ENCODE measurements around the gene TRIM5. TPM values are rescaled to one million over a fixed set of nuclear protein-coding genes. Genes with fewer than 3 reads are reported as not detected.

TRIM5 gene
- polyA plus RNA-seq, 1 donor (not counting 4 experiments of a cell fraction or from before 2014, with no cell fraction given): 34.6 TPM

DNA sequence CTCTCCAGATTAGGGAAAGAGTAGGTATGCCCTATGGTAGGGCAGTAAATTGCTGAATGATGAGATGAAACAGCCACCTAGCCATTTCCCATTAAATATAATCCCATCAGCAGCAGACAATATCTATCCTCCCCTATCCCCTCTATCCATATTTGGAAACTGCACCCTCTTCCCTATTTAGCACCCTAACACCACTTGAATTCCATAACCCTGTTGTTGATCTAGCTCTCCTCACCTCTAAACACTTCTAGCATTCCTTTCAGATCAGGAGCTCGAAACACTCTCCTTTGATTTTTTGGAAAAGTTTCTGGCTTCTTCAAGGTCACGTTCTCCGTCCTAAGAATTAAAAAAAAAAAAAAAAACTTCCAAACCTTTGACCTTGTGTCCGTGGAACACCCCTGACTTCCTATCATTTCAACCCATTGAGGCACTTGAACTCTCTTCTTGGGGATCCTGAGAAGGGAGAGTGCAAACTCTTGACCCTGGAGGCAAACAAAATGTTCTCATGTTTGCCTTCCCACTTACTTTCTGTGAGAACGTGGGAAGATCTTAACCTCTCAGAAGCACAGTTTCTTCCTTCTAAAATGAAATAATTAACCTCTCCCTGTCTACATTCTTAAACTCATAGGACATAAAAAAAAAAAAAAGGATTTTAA is 19.0 kb downstream of the TRIM5 start:
- Histone ChIP-seq H4K20me1 (ENCODE audit: control insufficient read depth, extremely low read depth, insufficient read depth, low read length) (no peaks in the 10 kb centered on the region), H3K79me2 (ENCODE audit: control insufficient read depth, insufficient read depth, low read length) (no peaks in the 10 kb centered on the region), H3K4me1 (ENCODE audit: control insufficient read depth, extremely low read depth, insufficient read depth, low read length) (no peaks in the 10 kb centered on the region), H3K9ac (ENCODE audit: control insufficient read depth, extremely low read depth, insufficient read depth, low read length) (no peak overlapping the region), H3K36me3 (ENCODE audit: control insufficient read depth in 2 of 2, extremely low read depth in 1 of 2, insufficient read depth in 2 of 2, low read length in 2 of 2) (peaks cover 6 to 10% of the 10 kb centered on the region in 2 experiments), H3K27me3 (ENCODE audit: control insufficient read depth, extremely low read depth, insufficient read depth, low read length) (no peaks in the 10 kb centered on the region), H3K9me1 (ENCODE audit: control insufficient read depth, extremely low read depth, insufficient read depth, low read length) (no peaks in the 10 kb centered on the region), H2AFZ (ENCODE audit: control insufficient read depth, low read length) (no peak overlapping the region), H3K27ac (ENCODE audit: control insufficient read depth, insufficient read depth, low read length) (no peak overlapping the region), H3K4me2 (ENCODE audit: control insufficient read depth, extremely low read depth, insufficient read depth, low read depth, low read length) (no peak overlapping the region), H3K4me3 (ENCODE audit: control insufficient read depth in 2 of 3, extremely low read depth in 1 of 3, insufficient read depth in 2 of 3, low read depth in 1 of 3, low read length in 3 of 3) (no peak overlapping the region), H3K9me3 (ENCODE audit: control insufficient read depth, low read depth, low read length) (no peaks in the 10 kb centered on the region)
- no peak for DNase-seq (ENCODE audit: low read depth, low spot score)
- FAIRE-seq: no peak
- dilution Hi-C loops (cut with MboI; ENCODE audit: extremely low pct_ligation_motif_present, low sequenced_read_pairs): no loop called here
- TF ChIP-seq EZH2 (IDR thresholded peaks at IDR 0.05; ENCODE audit: low read length): no peak
- TF ChIP-seq CTCF (optimal IDR thresholded peaks at IDR 0.05 in 1 of 3, IDR thresholded peaks at IDR 0.05 in 1 of 3, conservative IDR thresholded peaks at IDR 0.05 in 1 of 3; ENCODE audit: extremely low read depth in 1 of 3, insufficient read depth in 2 of 3, low read length in 3 of 3): no peak

DNA sequence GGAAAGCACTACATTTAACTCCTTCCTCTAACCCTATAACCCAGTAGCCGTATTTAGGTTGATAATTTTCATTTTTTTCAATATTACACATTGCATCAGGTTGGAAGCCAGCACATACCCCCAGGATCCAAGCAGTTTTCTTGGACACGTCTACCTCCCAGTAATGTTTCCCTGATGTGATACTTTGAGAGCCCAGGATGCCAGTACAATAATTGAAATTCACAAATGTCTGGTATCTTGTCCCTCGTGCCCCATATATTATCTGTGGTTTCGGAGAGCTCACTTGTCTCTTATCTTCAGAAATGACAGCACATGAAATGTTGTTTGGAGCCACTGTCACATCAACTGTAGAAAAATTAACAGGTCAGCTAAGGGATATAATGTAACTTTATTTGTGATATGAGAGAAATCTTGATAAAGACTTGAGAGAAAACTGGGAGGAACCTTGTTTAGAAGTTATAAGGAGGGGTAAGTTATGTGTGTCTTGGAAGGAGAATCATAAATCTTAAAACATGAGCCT is 19.8 kb downstream of the TRIM5 start:
- dilution Hi-C loops (cut with MboI; ENCODE audit: extremely low pct_ligation_motif_present, low sequenced_read_pairs): no loop called here
- Histone ChIP-seq H3K9me1 (ENCODE audit: control insufficient read depth, extremely low read depth, insufficient read depth, low read length) (no peaks in the 10 kb centered on the region), H2AFZ (ENCODE audit: control insufficient read depth, low read length) (no peak overlapping the region), H3K36me3 (ENCODE audit: control insufficient read depth in 2 of 2, extremely low read depth in 1 of 2, insufficient read depth in 2 of 2, low read length in 2 of 2) (peaks cover 6 to 10% of the 10 kb centered on the region in 2 experiments), H3K79me2 (ENCODE audit: control insufficient read depth, insufficient read depth, low read length) (no peaks in the 10 kb centered on the region), H3K9ac (ENCODE audit: control insufficient read depth, extremely low read depth, insufficient read depth, low read length) (no peak overlapping the region), H3K4me3 (ENCODE audit: control insufficient read depth in 2 of 3, extremely low read depth in 1 of 3, insufficient read depth in 2 of 3, low read depth in 1 of 3, low read length in 3 of 3) (no peak overlapping the region), H3K4me1 (ENCODE audit: control insufficient read depth, extremely low read depth, insufficient read depth, low read length) (no peaks in the 10 kb centered on the region), H3K4me2 (ENCODE audit: control insufficient read depth, extremely low read depth, insufficient read depth, low read depth, low read length) (no peak overlapping the region), H3K27me3 (ENCODE audit: control insufficient read depth, extremely low read depth, insufficient read depth, low read length) (no peaks in the 10 kb centered on the region), H3K9me3 (ENCODE audit: control insufficient read depth, low read depth, low read length) (no peaks in the 10 kb centered on the region), H3K27ac (ENCODE audit: control insufficient read depth, insufficient read depth, low read length) (no peak overlapping the region), H4K20me1 (ENCODE audit: control insufficient read depth, extremely low read depth, insufficient read depth, low read length) (no peaks in the 10 kb centered on the region)
- no peak for DNase-seq (ENCODE audit: low read depth, low spot score)
- FAIRE-seq: no peak
- TF ChIP-seq EZH2 (IDR thresholded peaks at IDR 0.05; ENCODE audit: low read length) (no peak), CTCF (optimal IDR thresholded peaks at IDR 0.05 in 1 of 3, IDR thresholded peaks at IDR 0.05 in 1 of 3, conservative IDR thresholded peaks at IDR 0.05 in 1 of 3; ENCODE audit: extremely low read depth in 1 of 3, insufficient read depth in 2 of 3, low read length in 3 of 3) (no peak)

Data from keratinocyte (primary cell).